GM21526 (cell line): ENCODE results near the gene STX1B.

ENCODE experiments used
- ATAC-seq: cut with Tn5 transposase; IDR thresholded peaks from one replicate; pipeline ENCODE4 v1.9.1; 2021; ENCODE audit warnings: moderate library complexity; ENCODE audit not compliant: unreplicated experiment, low FRiP score

STX1B gene

GRCh38 chr16:30982548-30983288 lies 27.7 kb downstream of the STX1B start:
- no peak for ATAC-seq

- ATAC-seq = no peak
Measured at GRCh38 chr16:30980959-30981358, 29.5 kb downstream of the STX1B start.

GRCh38 chr16:30980434-30980833 lies 30.0 kb downstream of the STX1B start:
- no peak for ATAC-seq

GRCh38 chr16:30980023-30980371 lies 30.4 kb downstream of the STX1B start:
- no peak for ATAC-seq

GRCh38 chr16:30979170-30980022 lies 31.0 kb downstream of the STX1B start:
- no peak for ATAC-seq

GRCh38 chr16:30977502-30977901 lies 32.9 kb downstream of the STX1B start:
- ATAC-seq = no peak

- ATAC-seq = no peak
Measured at GRCh38 chr16:30976486-30976885, 34.0 kb downstream of the STX1B start.

- ATAC-seq = no peak
Measured at GRCh38 chr16:30974348-30974747, 36.1 kb downstream of the STX1B start.

- no peak for ATAC-seq
Measured at GRCh38 chr16:30972872-30973271, 37.6 kb downstream of the STX1B start.

GRCh38 chr16:30971298-30971697 lies 39.1 kb downstream of the STX1B start:
- ATAC-seq = no peak

GRCh38 chr16:30969246-30969842 lies 41.1 kb downstream of the STX1B start:
- ATAC-seq = no peak

- no peak for ATAC-seq
Measured at GRCh38 chr16:30967795-30968194, 42.6 kb downstream of the STX1B start.

GRCh38 chr16:30966033-30966619 lies 44.3 kb downstream of the STX1B start:
- ATAC-seq = no peak

- ATAC-seq = no peak
Measured at GRCh38 chr16:30965436-30965835, 45.0 kb downstream of the STX1B start.

GRCh38 chr16:30964574-30965226 lies 45.7 kb downstream of the STX1B start:
- ATAC-seq = no peak

- ATAC-seq = no peak
Measured at GRCh38 chr16:30963925-30964511, 46.4 kb downstream of the STX1B start.

- ATAC-seq = no peak
Measured at GRCh38 chr16:30961384-30961783, 49.1 kb downstream of the STX1B start.

- ATAC-seq = peak; percentile 18
Measured at GRCh38 chr16:30958175-30959079, 52.0 kb downstream of the STX1B start.

- peak; percentile 64 for ATAC-seq
Measured at GRCh38 chr16:30957456-30958174, 52.8 kb downstream of the STX1B start, which contains the start of gene SETD1A. SETD1A (plus strand) TSS chr16:30957754; CDS start chr16:30958732, 978 bp downstream.
